ENCODE measurements around the gene CDC20. TPM values are rescaled to one million over a fixed set of nuclear protein-coding genes. Genes with fewer than 3 reads are reported as not detected.

Gene CDC20
- total RNA-seq, 1 donor from 2014 or later, result 164 TPM

DNA sequence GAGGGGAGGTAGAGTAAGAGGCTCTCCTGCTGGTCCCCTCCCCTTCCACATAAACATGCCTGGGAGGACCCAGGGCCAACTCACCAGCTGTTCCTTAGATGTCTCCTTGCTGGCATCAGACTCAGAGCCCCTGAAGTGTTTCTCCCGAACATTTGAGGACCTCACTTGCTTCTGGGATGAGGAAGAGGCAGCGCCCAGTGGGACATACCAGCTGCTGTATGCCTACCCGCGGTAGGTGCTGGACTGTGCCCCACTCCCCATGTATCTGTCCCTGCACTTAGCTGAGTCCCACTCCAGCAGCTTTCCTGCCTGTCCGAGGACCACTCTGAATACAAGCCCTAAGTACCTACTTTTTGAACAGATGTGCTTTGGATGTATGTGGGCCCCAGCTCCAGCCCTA lies 20.8 kb upstream of the CDC20 start:
- no peaks in the 10 kb centered on the region for H3K27me3 ChIP-seq
- H3K36me3 ChIP-seq, result no peaks in the 10 kb centered on the region
- H3K4me1 ChIP-seq, result peaks cover 7% of the 10 kb centered on the region
- no peaks in the 10 kb centered on the region for H3K9me3 Mint-ChIP-seq
- no peak overlapping the region for H2AFZ ChIP-seq (replicated peaks)
- peaks cover 14% of the 10 kb centered on the region for H3K27me3 Mint-ChIP-seq (ENCODE audit: insufficient read depth, low read depth)
- H3K79me2 ChIP-seq (ENCODE audit: low read depth), result no peaks in the 10 kb centered on the region
- DNase-seq (ENCODE audit: low spot score), result no peak
- no peaks in the 10 kb centered on the region for H3K9me3 ChIP-seq (ENCODE audit: low read depth)
- TF ChIP-seq EZH2 (IDR thresholded peaks at IDR 0.05) (no peak), EZH2phosphoT487 (IDR thresholded peaks at IDR 0.05) (no peak)
- TF ChIP-seq, protein P1, sequence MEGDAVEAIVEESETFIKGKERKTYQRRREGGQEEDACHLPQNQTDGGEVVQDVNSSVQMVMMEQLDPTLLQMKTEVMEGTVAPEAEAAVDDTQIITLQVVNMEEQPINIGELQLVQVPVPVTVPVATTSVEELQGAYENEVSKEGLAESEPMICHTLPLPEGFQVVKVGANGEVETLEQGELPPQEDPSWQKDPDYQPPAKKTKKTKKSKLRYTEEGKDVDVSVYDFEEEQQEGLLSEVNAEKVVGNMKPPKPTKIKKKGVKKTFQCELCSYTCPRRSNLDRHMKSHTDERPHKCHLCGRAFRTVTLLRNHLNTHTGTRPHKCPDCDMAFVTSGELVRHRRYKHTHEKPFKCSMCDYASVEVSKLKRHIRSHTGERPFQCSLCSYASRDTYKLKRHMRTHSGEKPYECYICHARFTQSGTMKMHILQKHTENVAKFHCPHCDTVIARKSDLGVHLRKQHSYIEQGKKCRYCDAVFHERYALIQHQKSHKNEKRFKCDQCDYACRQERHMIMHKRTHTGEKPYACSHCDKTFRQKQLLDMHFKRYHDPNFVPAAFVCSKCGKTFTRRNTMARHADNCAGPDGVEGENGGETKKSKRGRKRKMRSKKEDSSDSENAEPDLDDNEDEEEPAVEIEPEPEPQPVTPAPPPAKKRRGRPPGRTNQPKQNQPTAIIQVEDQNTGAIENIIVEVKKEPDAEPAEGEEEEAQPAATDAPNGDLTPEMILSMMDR (IDR thresholded peaks at IDR 0.05), result no peak
- H3K4me1 Mint-ChIP-seq, result peaks cover 11% of the 10 kb centered on the region
- no peak overlapping the region for H3K9ac ChIP-seq
- no peak overlapping the region for H3K4me3 ChIP-seq
- H3K36me3 Mint-ChIP-seq, result no peaks in the 10 kb centered on the region
- H3K4me2 ChIP-seq, result no peak overlapping the region
- no peak overlapping the region for H3K4me3 Mint-ChIP-seq
- H3F3A ChIP-seq (ENCODE audit: low read depth), result no peaks in the 10 kb centered on the region
- H3K27ac Mint-ChIP-seq, result no peak overlapping the region
- H3K27ac ChIP-seq, result no peak overlapping the region
- no peaks in the 10 kb centered on the region for H4K20me1 ChIP-seq (ENCODE audit: low read depth)

DNA sequence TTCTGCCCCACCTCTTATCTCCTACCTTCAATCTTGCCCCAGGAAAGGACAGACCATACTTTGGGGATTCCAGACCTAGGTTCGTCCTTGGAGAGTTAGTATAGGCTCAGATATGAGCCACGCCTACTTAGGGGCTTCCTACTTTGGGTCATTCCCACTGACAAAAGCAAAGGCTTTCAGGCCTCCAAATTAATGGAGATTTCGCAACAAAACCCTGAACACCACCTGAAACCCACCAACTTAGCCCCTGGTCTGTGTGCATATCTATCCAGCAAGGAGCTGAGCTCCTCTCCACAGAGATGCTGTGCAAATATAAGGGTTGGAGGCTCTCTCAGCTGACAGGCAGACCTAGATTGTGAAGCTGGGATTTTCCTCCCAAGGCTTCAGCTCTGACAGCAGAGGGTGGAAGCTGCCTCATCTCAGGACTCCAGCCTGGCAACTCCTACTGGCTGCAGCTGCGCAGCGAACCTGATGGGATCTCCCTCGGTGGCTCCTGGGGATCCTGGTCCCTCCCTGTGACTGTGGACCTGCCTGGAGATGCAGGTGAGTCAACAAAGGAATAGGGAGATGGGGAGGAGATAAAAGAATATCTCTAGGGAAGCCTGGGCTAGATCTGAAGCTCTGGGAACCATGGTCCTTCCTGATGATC lies 19.1 kb upstream of the CDC20 start:
- no peaks in the 10 kb centered on the region for H3K36me3 ChIP-seq
- H2AFZ ChIP-seq (replicated peaks), result no peak overlapping the region
- Mint-ChIP-seq H3K27ac (no peak overlapping the region), H3K4me1 (peaks cover 11% of the 10 kb centered on the region), H3K4me3 (no peak overlapping the region), H3K36me3 (no peaks in the 10 kb centered on the region), H3K27me3 (ENCODE audit: insufficient read depth, low read depth) (peaks cover 12% of the 10 kb centered on the region), H3K9me3 (no peaks in the 10 kb centered on the region)
- H4K20me1 ChIP-seq (ENCODE audit: low read depth), result no peaks in the 10 kb centered on the region
- no peak overlapping the region for H3K4me3 ChIP-seq
- no peak for DNase-seq (ENCODE audit: low spot score)
- no peak overlapping the region for H3K9ac ChIP-seq
- no peaks in the 10 kb centered on the region for H3K79me2 ChIP-seq (ENCODE audit: low read depth)
- TF ChIP-seq EZH2phosphoT487 (IDR thresholded peaks at IDR 0.05), result no peak
- TF ChIP-seq, protein P1 (IDR thresholded peaks at IDR 0.05), result no peak
- TF ChIP-seq EZH2 (IDR thresholded peaks at IDR 0.05), result no peak
- no peaks in the 10 kb centered on the region for H3F3A ChIP-seq (ENCODE audit: low read depth)
- H3K27ac ChIP-seq, result no peak overlapping the region
- H3K9me3 ChIP-seq (ENCODE audit: low read depth), result no peaks in the 10 kb centered on the region
- H3K4me1 ChIP-seq, result peaks cover 7% of the 10 kb centered on the region
- H3K4me2 ChIP-seq, result no peak overlapping the region
- H3K27me3 ChIP-seq, result no peaks in the 10 kb centered on the region

DNA sequence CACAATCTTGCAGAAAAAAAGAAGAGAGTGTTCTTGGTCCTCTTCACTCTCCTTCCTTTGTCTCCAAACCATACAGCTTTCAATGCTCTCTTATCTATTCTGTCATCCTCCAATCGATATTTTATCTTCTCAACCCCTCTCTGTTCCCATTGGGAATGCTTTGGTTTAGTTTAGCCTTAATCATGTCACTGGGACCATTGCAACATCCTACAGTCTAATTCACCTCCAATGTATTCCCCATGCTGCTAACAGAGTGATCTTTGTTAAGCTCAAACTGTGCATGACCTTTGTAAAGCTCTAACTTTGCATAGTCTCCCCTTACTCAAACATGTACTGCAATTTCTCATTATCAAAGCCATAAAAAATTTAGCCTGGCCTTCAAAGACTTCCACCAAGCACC lies 18.2 kb upstream of the CDC20 start:
- no peak for DNase-seq (ENCODE audit: low spot score)
- Mint-ChIP-seq H3K4me1 (peaks cover 14% of the 10 kb centered on the region), H3K27ac (no peak overlapping the region), H3K9me3 (no peaks in the 10 kb centered on the region), H3K4me3 (no peak overlapping the region), H3K36me3 (no peaks in the 10 kb centered on the region), H3K27me3 (ENCODE audit: insufficient read depth, low read depth) (peaks cover 12% of the 10 kb centered on the region)
- Histone ChIP-seq H2AFZ (replicated peaks) (no peak overlapping the region), H3K27ac (no peak overlapping the region), H3K9me3 (ENCODE audit: low read depth) (no peaks in the 10 kb centered on the region), H3K4me3 (no peak overlapping the region), H3K4me1 (peaks cover 11% of the 10 kb centered on the region), H3F3A (ENCODE audit: low read depth) (no peaks in the 10 kb centered on the region), H3K27me3 (no peaks in the 10 kb centered on the region), H4K20me1 (ENCODE audit: low read depth) (no peaks in the 10 kb centered on the region), H3K79me2 (ENCODE audit: low read depth) (no peaks in the 10 kb centered on the region), H3K36me3 (no peaks in the 10 kb centered on the region), H3K9ac (no peak overlapping the region), H3K4me2 (no peak overlapping the region)
- TF ChIP-seq EZH2phosphoT487 (IDR thresholded peaks at IDR 0.05), result no peak
- TF ChIP-seq, protein P1 (IDR thresholded peaks at IDR 0.05), result no peak
- TF ChIP-seq EZH2 (IDR thresholded peaks at IDR 0.05), result no peak
